GM12801 (cell line): Measurements from ENCODE around the gene ZMIZ1.

Experiments
- TF ChIP-seq, protein P1 (sequence below): IDR thresholded peaks from one replicate; pipeline ENCODE4 v1.5.1; 2011; ENCODE audit warnings: control low read depth; ENCODE audit not compliant: insufficient read length; ENCODE audit errors: extremely low read depth

Gene ZMIZ1

DNA sequence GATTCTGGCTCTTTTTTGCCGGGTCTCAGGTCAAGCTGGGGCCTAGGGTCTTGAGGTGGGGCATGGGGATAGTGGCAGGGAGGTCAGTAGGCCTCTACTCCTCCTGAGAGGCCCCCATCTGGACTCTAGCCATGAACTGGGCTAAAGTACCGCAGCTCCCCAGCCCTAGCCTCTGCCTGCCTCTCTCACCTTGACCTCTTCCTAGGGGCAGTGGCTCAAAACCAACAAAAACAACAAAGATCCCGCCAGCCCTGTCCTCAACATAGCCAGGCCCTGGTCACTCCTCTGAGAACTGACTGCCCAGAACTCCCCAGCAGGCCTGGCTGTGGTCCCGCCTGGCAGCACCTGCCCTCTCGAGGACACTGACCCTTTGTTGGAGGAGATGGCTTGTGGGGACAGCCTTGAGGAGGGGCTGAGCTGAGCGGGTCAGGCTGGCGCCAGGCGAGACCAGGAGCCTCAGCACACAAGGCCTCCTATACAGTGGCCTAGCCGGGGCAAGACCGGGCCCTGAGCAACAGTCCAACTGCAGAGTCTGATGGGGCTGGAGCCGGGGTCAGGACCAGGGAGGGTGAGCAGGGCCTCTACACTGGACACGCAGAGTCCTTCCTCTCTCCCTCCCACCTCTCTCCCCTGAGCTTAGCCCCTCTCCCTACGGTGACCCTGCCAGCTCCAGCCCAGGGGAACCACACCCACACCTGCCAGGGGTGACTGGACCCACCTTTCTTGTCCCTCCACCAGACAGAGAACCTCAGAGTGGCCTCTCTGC, 266.9 kb downstream of the ZMIZ1 start:
- TF ChIP-seq, protein P1, sequence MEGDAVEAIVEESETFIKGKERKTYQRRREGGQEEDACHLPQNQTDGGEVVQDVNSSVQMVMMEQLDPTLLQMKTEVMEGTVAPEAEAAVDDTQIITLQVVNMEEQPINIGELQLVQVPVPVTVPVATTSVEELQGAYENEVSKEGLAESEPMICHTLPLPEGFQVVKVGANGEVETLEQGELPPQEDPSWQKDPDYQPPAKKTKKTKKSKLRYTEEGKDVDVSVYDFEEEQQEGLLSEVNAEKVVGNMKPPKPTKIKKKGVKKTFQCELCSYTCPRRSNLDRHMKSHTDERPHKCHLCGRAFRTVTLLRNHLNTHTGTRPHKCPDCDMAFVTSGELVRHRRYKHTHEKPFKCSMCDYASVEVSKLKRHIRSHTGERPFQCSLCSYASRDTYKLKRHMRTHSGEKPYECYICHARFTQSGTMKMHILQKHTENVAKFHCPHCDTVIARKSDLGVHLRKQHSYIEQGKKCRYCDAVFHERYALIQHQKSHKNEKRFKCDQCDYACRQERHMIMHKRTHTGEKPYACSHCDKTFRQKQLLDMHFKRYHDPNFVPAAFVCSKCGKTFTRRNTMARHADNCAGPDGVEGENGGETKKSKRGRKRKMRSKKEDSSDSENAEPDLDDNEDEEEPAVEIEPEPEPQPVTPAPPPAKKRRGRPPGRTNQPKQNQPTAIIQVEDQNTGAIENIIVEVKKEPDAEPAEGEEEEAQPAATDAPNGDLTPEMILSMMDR: no peak

DNA sequence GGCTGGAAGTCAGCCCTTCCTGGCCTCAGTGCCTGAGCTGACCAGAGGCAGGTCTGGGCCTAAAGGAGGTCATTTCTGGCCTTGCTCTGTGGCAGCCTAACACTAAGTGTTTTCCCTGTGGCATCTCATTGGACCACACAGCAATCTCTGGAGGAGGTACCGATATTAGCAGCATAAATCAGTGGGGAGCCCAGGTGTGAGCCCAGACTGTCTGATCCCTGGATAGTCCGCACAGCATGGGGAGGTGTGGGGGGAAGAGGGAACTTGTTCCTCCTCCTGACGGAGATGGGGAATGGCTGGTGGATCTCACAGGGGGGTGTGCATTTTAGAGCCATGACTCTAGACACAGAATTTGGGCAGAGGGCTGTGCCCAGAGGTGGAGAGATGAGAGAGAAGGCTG, 267.5 kb downstream of the ZMIZ1 start:
- TF ChIP-seq, protein P1: no peak

DNA sequence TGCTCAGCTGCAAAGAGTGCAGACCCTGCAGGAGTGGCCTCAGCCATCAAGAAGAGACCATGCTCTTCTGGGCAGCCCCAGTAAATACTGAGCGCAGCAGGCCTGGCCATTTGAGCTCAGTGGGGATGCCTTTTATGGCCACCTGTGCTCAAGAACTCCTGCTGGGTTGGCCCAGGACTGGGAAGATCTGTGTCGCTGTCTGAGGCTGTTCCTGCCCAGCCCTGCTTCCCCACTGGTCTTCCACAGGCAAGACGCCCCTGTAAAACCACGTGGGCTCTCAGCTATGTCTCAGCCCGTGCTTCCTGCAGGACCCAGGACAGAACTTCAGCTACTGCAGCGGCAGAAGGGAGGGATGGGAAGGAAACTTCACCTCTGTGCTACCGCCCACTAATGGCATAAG, 268.0 kb downstream of the ZMIZ1 start:
- TF ChIP-seq, protein P1: no peak

DNA sequence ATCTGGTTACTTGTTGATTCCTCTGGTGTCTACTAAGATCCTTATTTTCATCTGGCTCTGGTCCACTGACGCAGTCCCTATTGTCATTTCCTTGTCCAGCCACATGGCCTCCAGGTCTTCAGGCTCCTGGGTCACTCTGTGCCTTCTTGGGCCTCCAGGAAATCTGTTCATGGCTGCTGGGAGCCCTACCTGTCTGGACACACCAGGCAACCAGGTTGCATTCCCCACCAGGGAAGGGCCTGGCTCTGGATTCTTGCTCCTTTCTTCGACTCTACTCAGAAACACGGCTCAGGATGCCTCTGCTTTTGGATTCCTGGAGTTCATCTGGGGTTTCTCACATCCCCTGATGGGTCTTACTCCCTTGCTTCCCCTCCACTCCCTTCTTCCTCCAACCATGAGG, 270.5 kb downstream of the ZMIZ1 start:
- TF ChIP-seq, protein P1: no peak

DNA sequence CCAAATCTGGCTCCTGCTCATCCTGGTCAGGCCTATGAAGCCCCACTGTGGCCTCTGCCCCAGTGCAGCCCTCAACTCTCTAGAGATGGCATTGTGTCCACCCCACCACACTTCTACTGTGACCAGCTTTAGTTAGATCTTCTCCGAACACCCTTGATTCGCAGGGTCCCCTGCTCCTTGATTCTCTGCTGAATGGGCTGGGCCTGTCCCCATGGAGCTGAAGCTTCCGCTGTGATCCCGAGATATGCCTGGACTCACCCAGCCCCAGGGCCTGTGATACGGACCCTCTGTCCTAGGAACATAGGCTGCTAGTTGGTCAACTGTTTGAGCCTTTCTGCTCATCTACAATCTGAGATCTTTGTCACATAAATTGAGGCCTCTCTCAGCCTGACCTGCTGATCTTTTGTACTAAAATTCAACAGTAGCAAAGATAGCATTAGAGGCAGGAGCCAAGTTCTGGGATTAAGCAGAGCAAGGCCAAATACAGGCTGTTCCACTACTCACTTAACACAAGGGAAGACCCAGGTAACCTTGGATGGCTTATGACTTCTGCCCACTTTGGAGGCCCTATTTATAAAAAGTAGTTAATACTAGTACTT, 272.0 kb downstream of the ZMIZ1 start:
- TF ChIP-seq, protein P1: no peak

DNA sequence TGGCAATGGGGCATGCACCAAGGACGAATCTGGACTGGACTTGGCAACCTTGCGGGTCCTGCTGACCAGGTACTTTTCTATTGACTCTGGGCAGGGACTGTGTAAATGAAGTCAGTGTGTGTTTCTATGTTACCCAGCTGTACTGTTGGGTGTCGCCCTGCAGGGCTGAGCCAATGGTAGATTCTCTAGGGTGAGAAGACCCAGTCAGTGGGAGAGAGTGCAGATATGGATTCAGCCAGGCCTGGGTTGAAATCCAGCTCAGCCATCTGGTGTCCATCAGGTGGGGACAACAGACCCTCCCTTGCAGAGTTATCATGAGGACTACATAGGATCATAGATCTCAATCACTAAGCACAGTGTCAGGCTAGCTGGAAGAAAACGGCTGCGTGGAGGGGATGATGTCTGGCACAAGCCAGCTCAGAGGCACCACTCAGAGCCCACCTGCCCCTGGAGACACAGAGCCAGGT, 273.6 kb downstream of the ZMIZ1 start:
- TF ChIP-seq, protein P1: no peak

DNA sequence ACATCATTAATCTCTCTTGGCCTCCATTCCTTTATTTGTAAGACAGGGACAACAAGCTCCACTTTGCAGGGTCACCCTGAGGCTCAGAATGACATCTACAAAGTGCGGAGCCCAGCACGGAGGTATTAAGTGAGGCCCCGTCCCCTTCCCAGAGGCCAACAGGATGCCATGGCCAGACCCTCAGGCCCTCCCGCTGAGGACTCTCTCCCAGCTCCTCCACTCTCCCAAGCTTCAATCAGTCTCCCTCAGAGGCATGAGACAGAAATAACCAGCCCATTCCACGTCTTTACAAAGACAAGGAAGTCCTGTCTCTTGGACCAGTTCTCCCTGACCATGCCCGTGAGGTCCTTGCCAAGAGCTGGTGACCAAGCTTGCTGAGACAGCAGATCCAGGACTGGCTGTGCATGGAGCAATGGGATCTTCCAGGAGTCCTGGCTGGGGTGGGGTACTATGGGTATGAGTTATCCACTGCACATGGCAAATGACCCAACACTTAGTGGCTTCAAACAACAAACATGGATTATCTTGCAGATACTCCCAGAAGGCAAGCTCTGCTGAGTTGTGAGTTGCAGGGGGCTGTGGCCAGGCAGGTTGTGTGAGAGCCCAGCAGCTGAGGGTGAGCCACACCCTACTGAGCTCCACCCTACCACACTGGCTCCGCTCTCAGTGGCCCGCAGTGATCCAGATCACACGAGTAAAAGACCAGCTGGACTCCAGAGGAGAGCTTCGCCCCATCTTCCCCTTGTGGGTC, 274.2 kb downstream of the ZMIZ1 start:
- TF ChIP-seq, protein P1: no peak
